OCI-LY7 (cell line): Measurements from ENCODE around the gene ISM1. TPM values are rescaled to one million over a fixed set of nuclear protein-coding genes. Genes with fewer than 3 reads are reported as not detected.

Experiments
- BruUV-seq: library from RNA; stranded (reverse); fragments of 400-500 nt; replicated peaks from 2 replicates; lab custom pipeline; 2021; lab: Mats Ljungman, UMichigan
- CTCF ChIA-PET: fragments of 300-600 bp; sonication (Branson Sonifier 250); formaldehyde crosslinking; loops from one replicate; lab custom pipeline; 2022; ENCODE audit warnings: antibody characterized with exemption; ENCODE audit not compliant: unreplicated experiment; lab: Charles Lee
- POLR2A ChIA-PET: fragments of 300-600 bp; sonication (Branson Sonifier 250); formaldehyde crosslinking; loops from one replicate; lab custom pipeline; 2022; ENCODE audit warnings: antibody characterized with exemption; lab: Charles Lee
- DNase-seq: peaks from one replicate; pipeline ENCODE4 v3.0.0-alpha.2; 2015; ENCODE audit warnings: low spot score
- H2AFZ ChIP-seq: fragments of 200-600 bp; sonication (generic), shearing (Covaris generic); 2 replicates; pipeline ENCODE4 v1.6.1; 2014; ENCODE audit warnings: mild to moderate bottlenecking, antibody characterized with exemption, low read length, moderate library complexity
- H3K27ac ChIP-seq: fragments of 200-600 bp; sonication (generic); 2 replicates; pipeline ENCODE4 v1.5.1; 2014; ENCODE audit warnings: mixed run types, low read depth, mild to moderate bottlenecking, moderate library complexity, low read length, inconsistent platforms; ENCODE audit not compliant: poor library complexity, severe bottlenecking
- H3K36me3 ChIP-seq: fragments of 200-600 bp; sonication (generic); 2 replicates; pipeline ENCODE4 v1.6.1; 2014; ENCODE audit warnings: mild to moderate bottlenecking, antibody characterized with exemption, low read length, moderate library complexity, mixed read lengths; ENCODE audit not compliant: insufficient read depth
- H3K4me1 ChIP-seq: fragments of 200-600 bp; sonication (generic); 2 replicates; pipeline ENCODE4 v1.5.1; 2014; ENCODE audit warnings: mild to moderate bottlenecking, low read length; ENCODE audit not compliant: insufficient read depth, poor library complexity, severe bottlenecking
- H3K4me2 ChIP-seq: fragments of 200-600 bp; sonication (generic); 2 replicates; pipeline ENCODE4 v1.6.1; 2014; ENCODE audit warnings: mild to moderate bottlenecking, low read length
- H3K4me3 ChIP-seq: fragments of 200-600 bp; sonication (generic); 2 replicates; pipeline ENCODE4 v1.5.1; 2014; ENCODE audit warnings: mild to moderate bottlenecking, low read depth, low read length; ENCODE audit not compliant: poor library complexity, severe bottlenecking
- H3K79me2 ChIP-seq: fragments of 200-600 bp; sonication (generic); 2 replicates; pipeline ENCODE4 v1.6.1; 2016; ENCODE audit warnings: low read depth, mild to moderate bottlenecking, low read length, moderate library complexity, mixed read lengths; ENCODE audit not compliant: insufficient read depth
- H3K9me2 ChIP-seq: fragments of 200-600 bp; sonication (generic); 2 replicates; pipeline ENCODE4 v1.6.1; 2016; ENCODE audit warnings: mild to moderate bottlenecking, low read length, mixed read lengths; ENCODE audit not compliant: insufficient read depth
- H3K9me3 ChIP-seq: fragments of 200-600 bp; sonication (generic); 2 replicates; pipeline ENCODE4 v1.6.1; 2014; ENCODE audit warnings: mild to moderate bottlenecking, mixed run types, low read length, mixed read lengths
- H4K20me1 ChIP-seq: fragments of 200-600 bp; sonication (generic); 2 replicates; pipeline ENCODE4 v1.6.1; 2014; ENCODE audit warnings: mild to moderate bottlenecking, antibody characterized with exemption, low read length, moderate library complexity, mixed read lengths; ENCODE audit not compliant: insufficient read depth
- CTCF ChIP-seq: fragments of 200-600 bp; sonication (generic); conservative IDR thresholded peaks from 2 replicates; pipeline ENCODE4 v1.5.1; 2014; ENCODE audit warnings: mild to moderate bottlenecking, antibody characterized with exemption, low read length, moderate library complexity, mixed read lengths
- EZH2phosphoT487 ChIP-seq: fragments of 200-600 bp; sonication (generic); IDR thresholded peaks from 2 replicates; pipeline ENCODE4 v1.6.1; 2018; ENCODE audit warnings: low read depth, borderline replicate concordance, mild to moderate bottlenecking, mixed run types, antibody characterized with exemption, low read length, moderate library complexity, mixed read lengths
- intact Hi-C: fragments of 100-400 bp; cut with micrococcal nuclease; formaldehyde crosslinking; loops from one replicate; pipeline ENCODE4 v1.10.0; 2022; ENCODE audit not compliant: unreplicated experiment
- total RNA-seq, 2 experiments: library from RNA; depleted of rRNA in 1 of 2; stranded (reverse); fragments of >200 nt in 1 of 2; shearing (Covaris generic) in 1 of 2; gene quantifications; 2 replicates each; pipeline ENCODE4 v1.2.3, GENCODE V29; 2014 to 2022

Gene ISM1
- total RNA-seq, 2 experiments from 2014 or later, result not detected

GRCh38 chr20:13290724-13291123, 69.7 kb downstream of the ISM1 start:
- no TSS peak for BruUV-seq
- Histone ChIP-seq H3K9me3 (no peaks in the 10 kb centered on the region), H3K4me2 (no peak overlapping the region), H4K20me1 (no peaks in the 10 kb centered on the region), H3K27ac (no peak overlapping the region), H3K9me2 (no peaks in the 10 kb centered on the region), H3K4me3 (no peak overlapping the region), H3K79me2 (no peaks in the 10 kb centered on the region), H3K36me3 (no peaks in the 10 kb centered on the region), H2AFZ (no peak overlapping the region), H3K4me1 (no peaks in the 10 kb centered on the region)
- TF ChIP-seq CTCF, result no peak
- CTCF ChIA-PET, result no interaction called here
- intact Hi-C loops, result no loop called here
- DNase-seq, result no peak
- POLR2A ChIA-PET, result no interaction called here

GRCh38 chr20:13291157-13291556, 70.1 kb downstream of the ISM1 start:
- TF ChIP-seq EZH2phosphoT487, result no peak
- TF ChIP-seq CTCF, result no peak
- POLR2A ChIA-PET, result interaction anchor here (0.6 kb wide), 1 partner anchor 37 kb away, joined by 4 read pairs; no protein-coding TSS in a partner anchor

GRCh38 chr20:13292201-13292885, 71.3 kb downstream of the ISM1 start:
- no peaks in the 10 kb centered on the region for H3K36me3 ChIP-seq
- H2AFZ ChIP-seq, result no peak overlapping the region
- H3K27ac ChIP-seq, result no peak overlapping the region
- ChIA-PET CTCF (no interaction called here), POLR2A (interaction anchor here (0.7 kb wide), 2 partner anchors 532 to 599 kb away, joined by 3 read pairs; no protein-coding TSS in a partner anchor)
- intact Hi-C loops, result no loop called here
- TF ChIP-seq EZH2phosphoT487, result no peak
- TF ChIP-seq CTCF, result no peak
- no peaks in the 10 kb centered on the region for H3K9me3 ChIP-seq
- no peaks in the 10 kb centered on the region for H4K20me1 ChIP-seq
- H3K4me2 ChIP-seq, result no peak overlapping the region
- no peaks in the 10 kb centered on the region for H3K9me2 ChIP-seq
- H3K79me2 ChIP-seq, result no peaks in the 10 kb centered on the region
- no peaks in the 10 kb centered on the region for H3K4me1 ChIP-seq
- DNase-seq, result no peak
- BruUV-seq, result no TSS peak
- H3K4me3 ChIP-seq, result no peak overlapping the region

More at GRCh38 chr20:13291157-13291556, 70.1 kb downstream of the ISM1 start:
- H3K4me2 ChIP-seq, result no peak overlapping the region
- no peak overlapping the region for H2AFZ ChIP-seq
- intact Hi-C loops, result no loop called here
- H3K4me1 ChIP-seq, result no peaks in the 10 kb centered on the region
- H3K9me3 ChIP-seq, result no peaks in the 10 kb centered on the region
- CTCF ChIA-PET, result no interaction called here
- no peak for DNase-seq
- no peaks in the 10 kb centered on the region for H3K79me2 ChIP-seq
- no peaks in the 10 kb centered on the region for H3K9me2 ChIP-seq
- no peaks in the 10 kb centered on the region for H4K20me1 ChIP-seq
- no TSS peak for BruUV-seq
- H3K27ac ChIP-seq, result no peak overlapping the region
- no peaks in the 10 kb centered on the region for H3K36me3 ChIP-seq
- H3K4me3 ChIP-seq, result no peak overlapping the region
